ENCODE results near the gene SSR1.

Gene SSR1

DNA sequence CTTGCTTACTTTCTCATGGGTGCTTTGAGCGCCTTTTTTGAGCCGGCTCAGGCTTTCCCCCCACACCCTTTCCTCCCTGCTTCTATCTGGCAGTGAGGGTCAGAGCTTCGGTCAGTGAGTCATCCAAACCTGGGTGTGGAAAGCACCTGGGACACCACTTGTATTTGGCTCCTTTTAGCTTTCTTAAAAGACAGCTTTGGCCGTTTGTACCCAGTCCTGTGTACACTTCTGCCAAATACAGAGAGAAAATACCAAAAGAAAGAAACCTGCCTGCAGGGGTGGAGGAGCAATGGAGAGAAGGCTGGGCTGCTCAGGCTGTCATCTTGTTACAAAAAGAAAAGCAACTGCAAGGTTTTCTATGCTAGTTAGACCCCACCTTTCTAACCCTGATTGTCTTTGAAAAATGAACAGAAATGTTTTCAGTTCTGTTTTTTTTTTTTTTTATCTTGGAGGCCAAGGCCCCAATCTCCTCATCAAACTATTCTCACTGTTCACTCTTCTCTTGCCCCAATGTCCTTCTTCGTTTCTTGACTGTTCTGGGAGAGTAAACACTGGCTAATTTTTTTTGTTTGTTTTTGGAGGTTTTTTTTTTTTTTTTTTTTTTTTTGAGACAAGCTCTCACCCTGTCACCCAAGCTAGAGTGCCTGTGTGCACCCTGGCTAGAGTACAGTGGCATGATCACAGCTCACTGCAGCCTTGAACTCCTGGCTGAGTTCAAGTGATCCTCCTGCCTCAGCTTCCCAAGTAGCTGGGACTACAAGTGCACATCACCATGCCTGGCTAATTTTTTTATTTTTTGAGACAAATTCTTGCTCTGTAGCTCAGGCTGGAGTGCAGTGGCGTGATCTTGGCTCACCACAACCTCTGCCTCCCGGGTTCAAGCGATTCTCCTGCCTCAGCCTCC, 76.4 kb downstream of the SSR1 start:
- DNase-seq, result no peak

DNA sequence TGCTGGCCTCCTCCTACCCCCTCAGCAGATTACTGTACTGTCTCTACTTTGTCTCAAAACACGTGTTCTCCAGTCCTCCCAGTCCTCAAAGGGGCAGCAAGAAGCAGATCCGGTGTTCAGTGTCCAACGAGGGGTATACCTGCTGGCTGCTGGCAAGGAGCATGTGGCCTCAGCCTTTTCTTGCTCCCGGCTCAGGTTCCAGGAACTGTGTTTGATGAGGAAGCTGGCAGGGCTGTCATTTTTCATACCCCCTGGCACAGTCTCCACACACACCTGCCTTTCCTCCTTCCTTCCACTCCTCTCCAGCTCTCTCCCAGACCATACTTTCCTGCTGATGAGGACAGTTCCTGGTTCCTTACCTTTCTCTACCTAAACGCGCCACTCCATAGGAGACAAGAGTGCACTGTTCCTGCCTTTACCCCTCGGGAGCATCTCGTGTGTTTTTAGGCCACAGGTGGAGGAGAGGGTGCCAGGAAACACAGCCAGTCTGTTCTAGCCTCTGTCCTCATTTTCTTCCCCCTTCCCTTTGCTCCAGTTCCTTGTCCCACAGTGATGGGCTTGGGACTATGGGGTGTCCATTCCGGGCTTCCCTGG, 77.2 kb downstream of the SSR1 start:
- DNase-seq, result no peak

GRCh38 chr6:7234547-7234946, 78.5 kb downstream of the SSR1 start:
- DNase-seq, result no peak

DNA sequence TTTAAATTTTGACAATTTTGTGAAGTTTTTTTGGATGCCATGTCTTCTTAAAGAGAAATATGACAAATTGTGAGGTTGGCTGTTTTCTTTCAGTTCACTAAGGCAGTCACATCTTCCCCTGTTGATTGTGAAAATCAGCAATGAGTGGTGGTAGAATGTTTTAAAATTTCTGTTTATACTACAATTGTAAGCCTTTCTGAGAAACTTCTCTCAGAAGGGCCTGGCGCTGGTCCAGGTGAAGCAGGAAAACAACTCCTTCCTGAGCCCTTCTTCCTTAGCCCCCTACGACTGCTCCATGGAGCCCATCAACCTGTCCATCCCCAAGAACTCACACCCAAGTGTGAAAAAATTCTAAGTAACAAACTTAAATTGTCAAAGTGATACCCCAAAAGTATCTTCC, 80.6 kb downstream of the SSR1 start:
- DNase-seq, result no peak

- no peak for DNase-seq
Measured at GRCh38 chr6:7230956-7231713, 81.9 kb downstream of the SSR1 start.

GRCh38 chr6:7230327-7230691, 82.7 kb downstream of the SSR1 start:
- no peak for DNase-seq

GRCh38 chr6:7229376-7230326, 83.3 kb downstream of the SSR1 start:
- DNase-seq, result no peak

- DNase-seq, result no peak
Measured at GRCh38 chr6:7228662-7229375, 84.2 kb downstream of the SSR1 start.

DNA sequence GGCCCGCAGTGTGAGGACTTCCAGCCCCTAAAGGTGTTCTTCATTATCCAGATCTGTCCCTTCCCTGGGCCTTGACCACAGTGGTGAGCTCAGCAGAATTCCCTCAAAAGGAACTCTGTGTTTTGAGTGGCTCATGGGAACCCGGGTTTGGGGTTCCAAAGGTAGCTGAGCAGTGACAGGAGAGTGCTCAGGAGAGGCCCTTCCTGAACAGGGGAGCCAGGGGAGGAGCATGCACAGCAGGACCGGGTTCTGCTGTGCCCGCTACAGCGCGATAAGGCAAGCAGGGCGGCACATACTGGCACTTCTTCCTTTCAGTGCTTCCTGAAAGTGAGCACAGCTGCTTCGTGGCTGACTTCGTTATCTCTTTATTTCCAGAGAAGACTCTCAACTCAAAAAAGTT, 88.3 kb downstream of the SSR1 start:
- DNase-seq, result no peak

DNA sequence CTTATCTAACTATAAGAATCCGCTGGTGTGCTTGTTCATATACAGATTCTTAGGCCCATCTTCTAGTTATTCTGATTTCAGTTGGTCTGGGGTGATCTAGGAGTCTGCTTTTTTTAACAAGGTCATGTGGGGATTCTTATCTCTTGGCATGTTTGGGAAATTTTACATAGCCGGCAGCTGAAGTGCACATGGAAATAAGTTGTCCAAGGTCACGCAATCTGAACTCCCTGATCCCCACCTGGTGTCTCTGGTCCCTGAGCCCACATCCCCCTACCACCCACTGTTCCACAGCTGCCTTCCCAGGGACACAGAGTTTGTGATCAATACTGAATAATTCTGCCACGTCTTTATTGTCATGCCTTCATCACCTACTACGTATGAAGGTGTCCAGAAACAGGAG, 90.8 kb downstream of the SSR1 start:
- no peak for DNase-seq

DNA sequence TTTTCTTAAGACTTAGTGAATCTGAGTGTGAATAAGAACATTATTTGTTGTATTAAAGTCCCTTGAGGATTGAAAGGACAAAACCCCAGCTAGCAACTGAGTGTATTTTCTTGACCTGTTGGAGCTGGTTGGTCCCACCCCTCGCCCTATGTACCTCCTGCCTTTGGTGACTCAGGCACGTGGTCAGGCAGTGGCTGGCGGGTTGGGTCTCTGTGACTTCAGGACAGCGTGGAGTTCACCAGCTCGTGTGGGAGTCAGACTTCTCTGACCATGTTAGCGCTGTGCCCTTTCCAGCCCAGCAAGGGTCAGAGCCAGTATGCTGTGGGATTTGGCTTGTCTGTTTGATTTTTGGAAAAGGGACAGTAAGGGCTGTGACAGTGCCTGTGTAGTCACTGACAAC, 93.7 kb downstream of the SSR1 start:
- DNase-seq, result no peak

DNA sequence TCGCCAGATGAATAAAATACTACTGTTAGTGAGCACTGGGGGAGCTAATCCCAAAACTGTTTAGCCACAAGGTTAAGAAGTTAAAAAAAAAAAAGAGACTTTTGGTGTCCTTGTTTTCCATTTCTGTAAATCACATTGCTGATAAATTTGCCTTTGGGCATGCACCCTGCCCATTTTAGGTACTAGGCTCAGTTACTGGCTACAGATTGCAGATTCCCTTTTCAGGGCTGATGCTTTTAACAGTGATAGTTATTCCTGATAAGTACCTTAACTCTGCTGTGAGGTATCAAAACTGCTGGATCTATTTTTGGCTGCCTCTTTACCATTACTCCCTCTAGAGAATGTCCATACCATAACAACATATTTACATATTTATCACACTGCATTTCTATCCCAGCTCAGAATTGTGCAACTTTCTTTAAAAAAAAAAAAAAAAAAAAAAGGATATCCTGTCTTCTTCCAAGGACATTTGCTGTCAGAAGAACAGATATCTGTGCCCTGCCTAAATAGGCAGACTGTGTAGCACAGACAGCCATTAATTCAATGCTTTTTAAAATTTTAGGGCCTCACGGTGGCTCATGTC, 94.5 kb downstream of the SSR1 start:
- DNase-seq, result peak; percentile 26

Data from HCEC 1CT (cell line).